GM18907 (cell line): ENCODE data around the gene LENEP.

Experiments
- ATAC-seq: cut with Tn5 transposase; IDR thresholded peaks from one replicate; pipeline ENCODE4 v1.9.1; 2021; ENCODE audit warnings: mild to moderate bottlenecking, moderate library complexity; ENCODE audit not compliant: unreplicated experiment

Gene LENEP

GRCh38 chr1:155009742-155010141 is 16.4 kb downstream of the LENEP start:
- no peak for ATAC-seq

DNA sequence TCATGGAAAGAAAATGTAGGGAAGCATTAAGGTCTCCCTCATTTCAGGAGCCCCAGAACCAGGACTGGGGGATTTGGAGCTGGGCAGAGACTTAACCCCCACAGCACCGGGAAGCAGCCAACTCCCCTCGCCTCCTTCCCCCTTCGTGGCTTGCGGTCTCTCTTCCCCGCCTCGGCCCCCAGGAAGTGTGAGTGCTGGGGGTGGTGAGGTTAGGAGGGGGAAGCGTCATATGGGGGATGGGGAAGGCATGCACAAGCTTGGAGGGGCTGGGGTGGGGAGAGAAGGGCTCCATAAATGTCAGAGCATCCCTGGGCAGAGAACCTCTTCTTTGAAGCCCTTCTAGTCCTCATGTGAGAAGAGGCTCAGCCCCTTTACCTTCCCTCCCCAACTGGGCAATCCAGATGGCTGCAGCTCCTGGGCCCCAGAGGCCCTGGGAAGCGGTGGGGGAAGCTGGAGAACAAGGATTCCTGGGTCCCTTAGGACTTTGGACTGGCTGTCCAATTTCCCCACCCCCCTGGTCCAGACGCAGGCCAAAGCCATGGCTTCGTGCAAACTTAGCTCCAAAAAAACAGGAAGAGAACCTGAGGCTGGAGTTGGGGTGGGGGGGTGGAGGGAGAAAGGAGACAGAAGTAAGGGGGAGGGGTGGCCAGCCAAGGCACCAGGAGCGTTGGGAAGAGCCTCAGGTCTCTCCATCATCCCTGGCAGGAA is 17.0 kb downstream of the LENEP start:
- no peak for ATAC-seq

GRCh38 chr1:155011004-155011416 is 17.6 kb downstream of the LENEP start:
- no peak for ATAC-seq

DNA sequence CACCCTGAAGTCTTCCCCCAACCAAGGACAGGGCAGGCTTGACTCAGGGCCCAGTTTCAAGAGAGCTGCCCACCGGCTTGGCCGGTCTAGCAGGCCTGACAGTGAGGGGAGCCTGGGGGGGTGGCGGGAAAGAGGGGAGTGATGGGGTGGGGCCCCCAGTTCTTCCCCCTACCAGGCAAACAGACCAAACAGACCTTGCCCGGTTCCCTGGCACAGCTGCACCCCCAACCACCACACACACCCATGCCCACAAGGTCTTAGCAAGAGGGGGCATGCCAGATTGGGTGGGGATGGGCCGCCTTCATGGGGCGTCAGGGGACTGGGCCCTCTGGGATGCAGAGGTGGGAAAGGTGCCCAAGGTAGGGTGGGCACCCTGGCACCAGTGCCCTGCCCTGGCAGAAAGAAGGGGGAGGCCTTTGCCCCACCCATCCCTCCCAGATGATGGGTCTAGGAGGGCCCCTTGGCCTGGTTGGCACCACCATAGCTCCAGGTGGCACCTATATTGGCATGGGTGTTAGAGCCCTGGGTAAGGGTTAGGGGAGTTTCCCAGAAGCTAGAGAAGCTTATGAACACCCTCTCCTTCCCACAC is 18.1 kb downstream of the LENEP start:
- ATAC-seq: no peak

- ATAC-seq: no peak
Measured at GRCh38 chr1:155012026-155012546, 18.7 kb downstream of the LENEP start.

DNA sequence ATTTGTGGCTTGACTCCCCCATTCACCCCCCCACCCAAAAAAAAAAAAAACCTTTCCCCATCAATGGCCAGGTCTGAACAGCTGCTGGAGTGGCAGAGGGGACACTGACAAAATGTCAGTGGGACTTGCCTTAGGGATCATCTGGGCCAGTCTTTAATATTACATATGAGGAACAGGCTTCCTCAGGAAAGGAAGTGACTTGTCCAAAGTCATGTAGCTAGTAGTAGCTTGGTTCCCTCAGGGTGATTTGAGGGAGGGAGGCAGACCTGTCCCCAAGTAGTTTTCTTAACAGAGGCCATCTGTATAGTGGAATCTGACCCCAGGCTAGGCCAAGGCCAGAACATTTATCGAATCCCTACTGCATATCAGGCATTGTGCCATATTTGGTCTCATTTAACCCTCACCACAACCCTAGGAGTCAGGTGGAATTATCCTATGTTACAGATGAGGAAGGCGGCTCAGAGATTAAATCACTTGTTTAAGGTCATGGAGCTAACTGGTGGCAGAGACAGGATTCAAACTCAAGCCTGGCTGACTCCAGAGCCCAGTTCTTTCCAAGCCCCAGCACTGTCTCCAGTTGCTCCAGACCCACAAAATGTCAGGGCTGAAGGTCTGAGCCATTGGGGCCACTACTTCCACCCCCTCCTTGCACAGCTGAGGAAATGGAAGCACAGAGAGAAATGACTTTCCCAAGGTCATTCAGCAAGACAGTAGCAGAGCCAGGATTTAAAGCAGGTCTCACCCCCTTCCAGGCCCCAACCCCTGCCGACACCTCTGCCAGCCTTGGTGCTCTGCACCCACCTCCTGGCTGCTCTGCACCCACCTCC is 19.6 kb downstream of the LENEP start:
- no peak for ATAC-seq

- no peak for ATAC-seq
Measured at GRCh38 chr1:155013632-155014031, 20.2 kb downstream of the LENEP start.

GRCh38 chr1:155014709-155015508 is 21.5 kb downstream of the LENEP start:
- ATAC-seq: no peak

DNA sequence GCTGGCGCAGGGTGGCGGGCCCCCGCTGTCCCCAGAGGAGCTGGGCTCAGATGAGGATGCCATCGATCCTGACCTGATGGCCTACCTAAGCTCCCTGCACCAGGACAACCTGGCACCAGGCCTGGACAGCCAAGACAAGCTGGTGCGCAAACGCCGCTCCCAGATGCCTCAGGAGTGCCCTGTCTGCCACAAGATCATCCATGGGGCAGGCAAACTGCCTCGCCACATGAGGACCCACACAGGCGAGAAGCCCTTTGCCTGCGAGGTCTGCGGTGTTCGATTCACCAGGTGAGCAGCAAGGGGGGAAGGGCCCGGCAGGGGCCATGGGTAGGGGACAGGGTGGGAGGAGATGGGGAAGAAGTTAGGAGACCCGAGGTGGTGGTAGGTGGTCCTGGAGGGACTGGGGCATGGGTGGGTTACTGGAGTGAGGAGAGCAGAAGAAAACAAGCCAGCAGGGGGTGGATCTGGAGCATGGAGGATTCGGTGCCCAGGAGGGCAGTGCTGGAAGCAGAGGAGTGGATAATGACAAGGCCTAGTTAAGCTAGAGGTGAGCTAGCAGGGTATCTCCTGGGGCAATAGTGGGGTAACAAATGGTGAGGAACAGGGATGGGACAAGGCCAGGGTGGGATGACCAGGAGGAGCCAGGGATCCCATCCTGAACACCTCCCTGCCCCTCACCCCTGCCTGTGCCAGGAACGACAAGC is 22.3 kb downstream of the LENEP start:
- no peak for ATAC-seq

- ATAC-seq: no peak
Measured at GRCh38 chr1:155016231-155016831, 22.9 kb downstream of the LENEP start.

GRCh38 chr1:155017041-155017945 is 23.9 kb downstream of the LENEP start:
- ATAC-seq: peak; percentile 56

GRCh38 chr1:155017946-155018316 is 24.5 kb downstream of the LENEP start:
- ATAC-seq: no peak

DNA sequence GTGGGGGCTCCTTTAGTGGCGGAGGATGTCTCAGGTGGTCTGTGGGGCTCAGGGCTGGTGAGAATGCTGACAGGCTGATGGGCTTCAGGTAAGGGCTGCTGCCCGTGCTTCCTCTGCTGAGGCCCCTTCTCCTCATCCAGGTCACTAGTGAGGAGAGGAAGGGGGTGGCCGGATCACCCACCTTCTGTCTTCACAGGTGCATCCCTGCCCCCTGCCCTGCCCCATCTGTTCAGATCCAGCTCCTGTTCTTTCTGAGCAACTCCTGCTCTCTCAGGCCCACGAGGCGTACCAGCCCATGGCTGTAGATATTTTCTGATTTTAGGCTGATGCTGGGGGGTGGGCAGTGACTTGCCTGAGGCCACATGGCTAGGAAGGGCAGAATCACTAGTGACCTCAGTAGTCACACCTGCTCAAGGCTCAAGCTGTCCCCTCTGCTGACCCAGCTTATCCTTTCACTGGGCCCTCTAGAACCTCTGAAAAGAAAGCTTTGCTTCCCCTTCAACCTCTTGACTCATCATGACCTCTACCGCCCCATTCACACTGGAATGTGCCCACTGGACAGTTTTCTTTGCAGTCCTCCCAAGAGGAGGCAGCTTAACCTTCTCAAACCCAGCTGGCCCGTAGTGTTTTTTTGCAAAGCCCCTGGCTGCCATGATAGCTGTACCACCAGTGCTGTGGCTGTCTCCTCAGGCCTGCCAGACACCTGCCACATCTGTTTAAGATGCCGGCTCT is 25.4 kb downstream of the LENEP start:
- no peak for ATAC-seq

- ATAC-seq: no peak
Measured at GRCh38 chr1:155019377-155020245, 26.2 kb downstream of the LENEP start.

DNA sequence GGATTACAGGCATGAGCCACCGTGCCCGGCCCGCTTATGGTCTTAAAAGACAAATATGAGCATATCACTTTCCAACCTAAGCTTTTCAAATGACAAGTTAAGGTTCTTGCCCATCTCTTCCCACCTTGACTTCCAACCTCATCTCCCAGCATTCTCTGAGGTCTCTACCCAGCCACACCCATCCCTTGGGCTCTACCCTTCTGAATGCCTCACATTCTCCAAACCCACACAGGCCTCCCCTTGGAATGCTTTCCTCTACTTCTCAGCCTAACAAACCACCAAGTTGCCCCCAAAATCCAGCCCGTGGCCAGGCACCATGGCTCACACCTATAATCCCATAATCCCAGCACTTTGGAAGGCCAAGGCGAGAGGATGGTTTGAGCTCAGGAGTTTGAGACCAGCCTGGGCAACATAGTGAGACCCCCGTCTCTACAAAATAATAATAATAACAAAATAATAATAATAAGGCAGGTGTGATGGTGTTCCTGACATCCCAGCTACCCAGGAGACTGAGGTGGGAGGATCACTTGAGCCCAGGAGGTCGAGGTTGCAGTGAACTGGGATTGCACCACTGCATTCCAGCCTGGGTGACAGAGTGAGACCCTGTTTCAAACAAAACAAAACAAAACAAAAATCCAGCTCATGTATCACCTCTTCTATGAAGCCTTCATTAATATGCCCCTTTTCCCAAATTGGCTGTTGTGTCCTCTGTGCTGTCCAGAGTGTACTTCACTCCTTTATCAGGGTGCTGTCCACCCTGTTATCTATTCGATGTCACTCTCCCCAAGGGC is 28.9 kb downstream of the LENEP start:
- no peak for ATAC-seq

GRCh38 chr1:155022927-155023236 is 29.5 kb downstream of the LENEP start:
- no peak for ATAC-seq

DNA sequence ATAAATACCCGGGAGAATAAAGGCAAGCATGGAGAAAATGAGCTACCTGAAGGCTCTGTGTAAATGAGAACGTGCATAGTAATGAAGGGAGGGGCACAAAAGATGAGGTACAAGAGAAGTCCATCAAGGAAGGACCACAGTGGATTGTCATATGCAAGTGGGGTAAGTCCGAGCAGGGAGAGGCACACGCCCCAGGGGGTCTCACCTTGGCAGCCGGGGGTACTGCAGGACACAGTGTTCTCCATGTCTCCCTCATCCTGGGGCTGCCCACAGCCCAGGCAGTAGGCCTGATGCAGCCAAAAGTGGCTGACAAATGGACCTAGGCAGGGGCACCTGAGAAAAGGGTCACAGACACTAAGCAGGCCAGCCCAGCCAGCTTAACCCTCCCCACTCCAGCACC is 30.2 kb downstream of the LENEP start:
- no peak for ATAC-seq
